GF-D8 (cell line): ENCODE data around the gene LIG3.
"Not testable (repeated sequence)": the region's sequence is repeated elsewhere in the genome, so short reads cannot be mapped to it uniquely, and the experiment has no call there.

Source experiments
- DNase-seq: peaks from one replicate; lab custom pipeline; 2025; lab: John Stamatoyannopoulos, UW

LIG3 gene

GRCh38 chr17:34999456-34999855 is 19.1 kb downstream of the LIG3 start:
- DNase-seq: no peak

GRCh38 chr17:35000965-35001364 is 20.7 kb downstream of the LIG3 start:
- DNase-seq: not testable (repeated sequence)

- no peak for DNase-seq
Observed at GRCh38 chr17:35001549-35001948, 21.2 kb downstream of the LIG3 start.

- DNase-seq: no peak
Observed at GRCh38 chr17:35002876-35003551, 22.7 kb downstream of the LIG3 start.

- DNase-seq: no peak
Observed at GRCh38 chr17:35003778-35004177, 23.5 kb downstream of the LIG3 start.

GRCh38 chr17:35006345-35006744 is 26.0 kb downstream of the LIG3 start:
- no peak for DNase-seq

- DNase-seq: no peak
Observed at GRCh38 chr17:35006961-35007360, 26.6 kb downstream of the LIG3 start.

- no peak for DNase-seq
Observed at GRCh38 chr17:35010093-35010492, 29.8 kb downstream of the LIG3 start.

GRCh38 chr17:35011671-35012216 is 31.4 kb downstream of the LIG3 start:
- no peak for DNase-seq

- DNase-seq: no peak
Observed at GRCh38 chr17:35016369-35016768, 36.1 kb downstream of the LIG3 start.

GRCh38 chr17:35017021-35017420 is 36.7 kb downstream of the LIG3 start:
- no peak for DNase-seq

- no peak for DNase-seq
Observed at GRCh38 chr17:35018814-35019213, 38.5 kb downstream of the LIG3 start.

GRCh38 chr17:35019386-35020179 is 39.3 kb downstream of the LIG3 start:
- no peak for DNase-seq

- no peak for DNase-seq
Observed at GRCh38 chr17:35021520-35022380, 41.4 kb downstream of the LIG3 start.

GRCh38 chr17:35022536-35023063 is 42.3 kb downstream of the LIG3 start:
- peak; percentile 43 for DNase-seq

GRCh38 chr17:35023538-35023937 is 43.2 kb downstream of the LIG3 start:
- no peak for DNase-seq

- DNase-seq: no peak
Observed at GRCh38 chr17:35025541-35025940, 45.2 kb downstream of the LIG3 start.

- DNase-seq: not testable (repeated sequence)
Observed at GRCh38 chr17:35028097-35028496, 47.8 kb downstream of the LIG3 start.

- no peak for DNase-seq
Observed at GRCh38 chr17:35028531-35029262, 48.4 kb downstream of the LIG3 start.

- no peak for DNase-seq
Observed at GRCh38 chr17:35030780-35031179, 50.5 kb downstream of the LIG3 start.

GRCh38 chr17:35038453-35038852 is 58.1 kb downstream of the LIG3 start:
- no peak for DNase-seq
